CD14-positive monocyte (primary cell): ENCODE measurements around the gene YES1. TPM values are rescaled to one million over a fixed set of nuclear protein-coding genes. Genes with fewer than 3 reads are reported as not detected.

Experiments
- DNase-seq, 3 donors: peaks; one replicate each; pipeline ENCODE4 v3.0.0-alpha.2; 2011 to 2022
- H2AFZ ChIP-seq: 2 replicates; pipeline ENCODE4 v1.6.0; 2012; ENCODE audit warnings: mild to moderate bottlenecking, low read depth, low read length, inconsistent platforms; ENCODE audit not compliant: insufficient read depth, poor library complexity, severe bottlenecking
- H3K27ac ChIP-seq, 2 donors: 1 replicate in 1 of 2; 2 replicates in 1 of 2; pipeline ENCODE4 v1.5.1; 2012 to 2013; ENCODE audit warnings: low read length in 2 of 2, control low read depth in 1 of 2, inconsistent platforms in 1 of 2, low read depth in 1 of 2, mild to moderate bottlenecking in 1 of 2
- H3K27me3 ChIP-seq, 2 donors: one replicate each; pipeline versions ENCODE4 v1.6.0 to v1.6.1; 2011 to 2013; ENCODE audit warnings: low read length in 2 of 2; ENCODE audit not compliant: control insufficient read depth in 2 of 2, insufficient read depth in 2 of 2
- H3K36me3 ChIP-seq, 2 donors: replicated peaks in 1 of 2; 1 replicate in 1 of 2; 2 replicates in 1 of 2; pipeline versions ENCODE4 v1.5.1 to v1.6.1; 2012 to 2013; ENCODE audit warnings: low read length in 2 of 2, control low read depth in 1 of 2, inconsistent platforms in 1 of 2, mild to moderate bottlenecking in 1 of 2; ENCODE audit not compliant: insufficient read depth in 2 of 2, control insufficient read depth in 1 of 2
- H3K4me1 ChIP-seq, 2 donors: 1 replicate in 1 of 2; 2 replicates in 1 of 2; pipeline versions ENCODE4 v1.5.1 to v1.6.1; 2012 to 2013; ENCODE audit warnings: low read length in 2 of 2, control low read depth in 1 of 2, inconsistent platforms in 1 of 2, mild to moderate bottlenecking in 1 of 2, moderate library complexity in 1 of 2; ENCODE audit not compliant: insufficient read depth in 2 of 2, control insufficient read depth in 1 of 2
- H3K4me2 ChIP-seq: replicated peaks from 2 replicates; pipeline ENCODE3; 2012; ENCODE audit warnings: low read length, moderate library complexity, mild to moderate bottlenecking; ENCODE audit not compliant: poor library complexity, severe bottlenecking; ENCODE audit errors: extremely low read depth
- H3K4me3 ChIP-seq, 3 experiments: fragments of 200-600 bp in 1 of 3; sonication (generic) in 1 of 3; replicated peaks in 1 of 3; 1 replicate in 2 of 3; 2 replicates in 1 of 3; pipeline ENCODE4 v1.5.1; 2011 to 2013; ENCODE audit warnings: low read length in 3 of 3, mild to moderate bottlenecking in 3 of 3, control low read depth in 2 of 3, low read depth in 2 of 3, inconsistent platforms in 1 of 3, moderate library complexity in 1 of 3
- H3K79me2 ChIP-seq: 2 replicates; pipeline ENCODE4 v1.6.0; 2012; ENCODE audit warnings: mild to moderate bottlenecking, control low read depth, inconsistent platforms, low read length, moderate library complexity; ENCODE audit not compliant: insufficient read depth
- H3K9ac ChIP-seq: 2 replicates; pipeline ENCODE4 v1.6.0; 2017; ENCODE audit warnings: low read length, mild to moderate bottlenecking; ENCODE audit not compliant: insufficient read depth, poor library complexity, severe bottlenecking
- H3K9me3 ChIP-seq, 2 donors: replicated peaks in 1 of 2; 1 replicate in 1 of 2; 2 replicates in 1 of 2; pipeline versions ENCODE4 v1.5.1 to v1.6.1; 2012 to 2013; ENCODE audit warnings: low read length in 2 of 2, control low read depth in 1 of 2; ENCODE audit not compliant: control insufficient read depth in 1 of 2, insufficient read depth in 1 of 2
- H4K20me1 ChIP-seq: 2 replicates; pipeline ENCODE4 v1.6.0; 2012; ENCODE audit warnings: mild to moderate bottlenecking, low read length, control low read depth, moderate library complexity; ENCODE audit not compliant: insufficient read depth
- H3K27ac Mint-ChIP-seq, 7 donors: one replicate each; pipeline ENCODE4 v1.8.0; 2020; ENCODE audit warnings: mild to moderate bottlenecking in 7 of 7, mixed read lengths in 7 of 7, moderate library complexity in 6 of 7, inconsistent platforms in 2 of 7
- H3K27me3 Mint-ChIP-seq, 3 donors: one replicate each; pipeline ENCODE4 v1.8.0; 2021 to 2022; ENCODE audit warnings: low read depth in 3 of 3, mild to moderate bottlenecking in 3 of 3, mixed read lengths in 3 of 3, moderate library complexity in 3 of 3, inconsistent platforms in 1 of 3
- H3K36me3 Mint-ChIP-seq, 2 donors: one replicate each; pipeline ENCODE4 v1.8.0; 2020; ENCODE audit warnings: mixed read lengths in 2 of 2, inconsistent platforms in 1 of 2, mild to moderate bottlenecking in 1 of 2
- H3K4me1 Mint-ChIP-seq: one replicate; pipeline ENCODE4 v1.8.0; 2020; ENCODE audit warnings: mild to moderate bottlenecking, mixed read lengths
- H3K4me3 Mint-ChIP-seq, 2 donors: one replicate each; pipeline ENCODE4 v1.8.0; 2020; ENCODE audit warnings: mild to moderate bottlenecking in 2 of 2, mixed read lengths in 2 of 2, moderate library complexity in 1 of 2
- H3K9me3 Mint-ChIP-seq, 7 donors: one replicate each; pipeline ENCODE4 v1.8.0; 2020 to 2022; ENCODE audit warnings: mixed read lengths in 7 of 7, mild to moderate bottlenecking in 6 of 7, moderate library complexity in 6 of 7, inconsistent platforms in 2 of 7
- CTCF ChIP-seq: fragments of 200-600 bp; IDR thresholded peaks from one replicate; pipeline ENCODE4 v1.8.0; 2022; ENCODE audit warnings: antibody characterized with exemption, mild to moderate bottlenecking
- WGBS: methylation state at CpG from one replicate; pipeline ENCODE4 v1.1.5; 2013; ENCODE audit warnings: missing lambda C conversion rate; ENCODE audit not compliant: insufficient coverage; 5-methylcytosine and 5-hydroxymethylcytosine counted together
- intact Hi-C, 2 donors: fragments of 100-400 bp; cut with micrococcal nuclease; formaldehyde crosslinking; loops; one replicate each; pipeline versions ENCODE4 v1.15.0 to v1.15.1; 2023
- polyA plus RNA-seq, 3 donors: library from polyadenylated mRNA; depleted of rRNA in 1 of 3; unstranded in 2 of 3; stranded (reverse) in 1 of 3; fragments of 300-500 nt in 2 of 3; fragments of >200 nt in 1 of 3; fragmentation: Illumina TruSeq in 2 of 3; gene quantifications; 1 replicate in 2 of 3; 2 replicates in 1 of 3; pipeline ENCODE4 v1.2.3, GENCODE V29; 2012 to 2021

YES1 gene
- polyA plus RNA-seq, 3 donors, result not detected

- Histone ChIP-seq H3K9me3 (no peaks in the 10 kb centered on the region), H3K4me1 (peaks cover 9 to 10% of the 10 kb centered on the region in 2 donors), H3K27ac (no peak overlapping the region), H3K79me2 (no peaks in the 10 kb centered on the region), H3K36me3 (no peaks in the 10 kb centered on the region), H3K4me3 (no peak overlapping the region), H4K20me1 (no peaks in the 10 kb centered on the region), H3K9ac (no peak overlapping the region), H2AFZ (no peak overlapping the region), H3K4me2 (no peak overlapping the region), H3K27me3 (peaks cover 40 to 46% of the 10 kb centered on the region in 2 donors)
- Mint-ChIP-seq H3K27ac (no peak overlapping the region), H3K4me1 (peaks cover 9% of the 10 kb centered on the region), H3K4me3 (no peak overlapping the region), H3K36me3 (no peaks in the 10 kb centered on the region), H3K9me3 (peaks cover 0 to 3% (median 0%) of the 10 kb centered on the region in 7 donors), H3K27me3 (peaks cover 53 to 70% (median 60%) of the 10 kb centered on the region in 3 donors)
- TF ChIP-seq CTCF, result no peak
- intact Hi-C loops, result no loop called here
- WGBS, result no CpG with 5 or more reads among the region's 2 CpGs
- no peak for DNase-seq
Observed at GRCh38 chr18:840516-840915, 28.5 kb upstream of the YES1 start.

- H3K4me2 ChIP-seq, result no peak overlapping the region
- H3K79me2 ChIP-seq, result no peaks in the 10 kb centered on the region
- H3K4me3 Mint-ChIP-seq, result no peak overlapping the region
- H3K36me3 Mint-ChIP-seq, result no peaks in the 10 kb centered on the region
- H3K4me3 ChIP-seq, result no peak overlapping the region
- no CpG with 5 or more reads among the region's 1 CpG for WGBS
- H3K27ac ChIP-seq, result no peak overlapping the region
- peaks cover 58 to 73% (median 64%) of the 10 kb centered on the region in 3 donors for H3K27me3 Mint-ChIP-seq
- peaks cover 4% of the 10 kb centered on the region for H3K4me1 Mint-ChIP-seq
- H4K20me1 ChIP-seq, result no peaks in the 10 kb centered on the region
- no peaks in the 10 kb centered on the region for H3K36me3 ChIP-seq
- H3K4me1 ChIP-seq, result peaks cover 4 to 5% of the 10 kb centered on the region in 2 donors
- no peak overlapping the region for H3K9ac ChIP-seq
- no peaks in the 10 kb centered on the region for H3K9me3 ChIP-seq
- no peak overlapping the region for H3K27ac Mint-ChIP-seq
- intact Hi-C loops, result no loop called here
- H3K9me3 Mint-ChIP-seq, result peaks cover 0 to 3% (median 1%) of the 10 kb centered on the region in 7 donors
- DNase-seq, result no peak
- no peak for TF ChIP-seq CTCF
- H2AFZ ChIP-seq, result no peak overlapping the region
- peaks cover 40 to 48% of the 10 kb centered on the region in 2 donors for H3K27me3 ChIP-seq
Observed at GRCh38 chr18:840023-840408, 28.0 kb upstream of the YES1 start.
